WTC11 (cell line): ENCODE data around the gene HPCAL1. TPM values are rescaled to one million over a fixed set of nuclear protein-coding genes. Genes with fewer than 3 reads are reported as not detected.

Experiments used
- ATAC-seq: fragments of 200-7000 bp; cut with Tn5 transposase; 2 replicates; pipeline ENCODE4 v1.10.0; 2021; ENCODE audit warnings: mild to moderate bottlenecking, moderate library complexity
- CTCF ChIA-PET: fragments of 300-600 bp; sonication (Branson Sonifier 250); formaldehyde crosslinking; loops from one replicate; lab custom pipeline; 2021; ENCODE audit warnings: antibody characterized with exemption; lab: Charles Lee
- POLR2A ChIA-PET: fragments of 350-600 bp; sonication (Branson Sonifier 250); formaldehyde crosslinking; loops from one replicate; lab custom pipeline; 2021; ENCODE audit warnings: antibody characterized with exemption; lab: Charles Lee
- DNase-seq: peaks from one replicate; pipeline ENCODE4 v3.0.0; 2021; ENCODE audit warnings: low spot score
- H3K27ac Mint-ChIP-seq: 2 replicates; pipeline ENCODE4 v1.8.0; 2021; ENCODE audit warnings: mixed read lengths
- H3K27me3 Mint-ChIP-seq: 2 replicates; pipeline ENCODE4 v1.8.0; 2021; ENCODE audit warnings: low read depth, mild to moderate bottlenecking, moderate library complexity, mixed read lengths
- H3K36me3 Mint-ChIP-seq: 2 replicates; pipeline ENCODE4 v1.8.0; 2021; ENCODE audit warnings: mixed read lengths
- H3K4me1 Mint-ChIP-seq: 2 replicates; pipeline ENCODE4 v1.8.0; 2022; ENCODE audit warnings: mixed read lengths
- H3K4me3 Mint-ChIP-seq: 2 replicates; pipeline ENCODE4 v1.8.0; 2021; ENCODE audit warnings: mild to moderate bottlenecking, moderate library complexity, mixed read lengths
- H3K9me3 Mint-ChIP-seq: 2 replicates; pipeline ENCODE4 v1.8.0; 2021; ENCODE audit warnings: mixed read lengths
- E2F5 ChIP-seq: sonication (generic); formaldehyde crosslinking; IDR thresholded peaks from 2 replicates; pipeline ENCODE4 v1.8.1; 2022; ENCODE audit warnings: mild to moderate bottlenecking, moderate library complexity, missing genetic modification reagents
- FOXK1 ChIP-seq: sonication (generic); formaldehyde crosslinking; IDR thresholded peaks from 2 replicates; pipeline ENCODE4 v1.8.0; 2022; ENCODE audit warnings: mild to moderate bottlenecking, moderate library complexity, missing genetic modification reagents
- IRF2 ChIP-seq: sonication (generic); formaldehyde crosslinking; IDR thresholded peaks from 2 replicates; pipeline ENCODE4 v1.8.0; 2022; ENCODE audit warnings: low read depth, missing genetic modification reagents, borderline replicate concordance
- JAZF1 ChIP-seq: fragments of 250-450 bp; sonication (Bioruptor Pico); IDR thresholded peaks from 2 replicates; pipeline ENCODE4 v1.9.0; 2021; ENCODE audit warnings: moderate library complexity, mild to moderate bottlenecking, inconsistent platforms
- JUN ChIP-seq: sonication (generic); formaldehyde crosslinking; IDR thresholded peaks from 2 replicates; pipeline ENCODE4 v1.8.0; 2023; ENCODE audit warnings: mild to moderate bottlenecking, missing genetic modification reagents
- MXD4 ChIP-seq: fragments of 250-450 bp; sonication (Bioruptor Pico); IDR thresholded peaks from 2 replicates; pipeline ENCODE4 v1.8.0; 2021; ENCODE audit warnings: mild to moderate bottlenecking, moderate library complexity, borderline replicate concordance
- MYBL2 ChIP-seq: sonication (generic); formaldehyde crosslinking; IDR thresholded peaks from 2 replicates; pipeline ENCODE4 v1.8.1; 2023; ENCODE audit warnings: mild to moderate bottlenecking, moderate library complexity, missing genetic modification reagents
- NFYB ChIP-seq: sonication (generic); formaldehyde crosslinking; conservative IDR thresholded peaks from 2 replicates; pipeline ENCODE4 v1.8.0; 2022; ENCODE audit warnings: low read depth, missing genetic modification reagents
- OVOL2 ChIP-seq: fragments of 250-450 bp; sonication (Bioruptor Pico); IDR thresholded peaks from 2 replicates; pipeline ENCODE4 v1.9.0; 2021; ENCODE audit warnings: mild to moderate bottlenecking, borderline replicate concordance
- SOX15 ChIP-seq: fragments of 250-450 bp; sonication (Bioruptor Pico); IDR thresholded peaks from 2 replicates; pipeline ENCODE4 v1.9.0; 2021; ENCODE audit warnings: mild to moderate bottlenecking
- TEAD1 ChIP-seq: sonication (generic); formaldehyde crosslinking; IDR thresholded peaks from 2 replicates; pipeline ENCODE4 v1.8.0; 2022; ENCODE audit warnings: mild to moderate bottlenecking, missing genetic modification reagents
- TP53 ChIP-seq: sonication (generic); formaldehyde crosslinking; IDR thresholded peaks from 2 replicates; pipeline ENCODE4 v1.8.1; 2023; ENCODE audit warnings: mild to moderate bottlenecking, missing genetic modification reagents
- ZNF138 ChIP-seq: sonication (generic); formaldehyde crosslinking; conservative IDR thresholded peaks from 2 replicates; pipeline ENCODE4 v1.8.1; 2022; ENCODE audit warnings: mild to moderate bottlenecking, moderate library complexity, missing genetic modification reagents
- ZNF512 ChIP-seq: sonication (generic); formaldehyde crosslinking; IDR thresholded peaks from 2 replicates; pipeline ENCODE4 v1.8.1; 2022; ENCODE audit warnings: missing genetic modification reagents, borderline replicate concordance
- total RNA-seq: library from RNA; stranded (reverse); gene quantifications from 3 replicates; pipeline ENCODE4 v1.2.3, GENCODE V29; 2021
- TF ChIP-seq, protein P1 (sequence below): sonication (generic); formaldehyde crosslinking; IDR thresholded peaks from 2 replicates; pipeline ENCODE4 v1.8.1; 2022; ENCODE audit warnings: low read depth, mild to moderate bottlenecking, moderate library complexity, missing genetic modification reagents, borderline replicate concordance
- TF ChIP-seq, protein P2 (sequence below): sonication (generic); formaldehyde crosslinking; IDR thresholded peaks from 2 replicates; pipeline ENCODE4 v1.8.1; 2023; ENCODE audit warnings: mild to moderate bottlenecking, moderate library complexity, missing genetic modification reagents
- TF ChIP-seq, protein P3 (sequence below): fragments of 250-450 bp; sonication (Bioruptor Pico); IDR thresholded peaks from 2 replicates; pipeline ENCODE4 v2.1.2; 2022; ENCODE audit warnings: mild to moderate bottlenecking, moderate library complexity
- TF ChIP-seq, protein P4 (sequence below): fragments of 250-450 bp; sonication (Bioruptor Pico); IDR thresholded peaks from 2 replicates; pipeline ENCODE4 v1.9.0; 2021; ENCODE audit warnings: mild to moderate bottlenecking
- TF ChIP-seq, protein P5 (sequence below): fragments of 250-450 bp; sonication (Bioruptor Pico); IDR thresholded peaks from 2 replicates; pipeline ENCODE4 v1.9.0; 2021; ENCODE audit warnings: mild to moderate bottlenecking, borderline replicate concordance
- TF ChIP-seq, protein P6 (sequence below): sonication (generic); formaldehyde crosslinking; IDR thresholded peaks from 2 replicates; pipeline ENCODE4 v1.8.0; 2022; ENCODE audit warnings: mild to moderate bottlenecking, missing genetic modification reagents

HPCAL1 gene
- total RNA-seq, 1 experiment from 2014 or later, result 11.8 TPM

DNA sequence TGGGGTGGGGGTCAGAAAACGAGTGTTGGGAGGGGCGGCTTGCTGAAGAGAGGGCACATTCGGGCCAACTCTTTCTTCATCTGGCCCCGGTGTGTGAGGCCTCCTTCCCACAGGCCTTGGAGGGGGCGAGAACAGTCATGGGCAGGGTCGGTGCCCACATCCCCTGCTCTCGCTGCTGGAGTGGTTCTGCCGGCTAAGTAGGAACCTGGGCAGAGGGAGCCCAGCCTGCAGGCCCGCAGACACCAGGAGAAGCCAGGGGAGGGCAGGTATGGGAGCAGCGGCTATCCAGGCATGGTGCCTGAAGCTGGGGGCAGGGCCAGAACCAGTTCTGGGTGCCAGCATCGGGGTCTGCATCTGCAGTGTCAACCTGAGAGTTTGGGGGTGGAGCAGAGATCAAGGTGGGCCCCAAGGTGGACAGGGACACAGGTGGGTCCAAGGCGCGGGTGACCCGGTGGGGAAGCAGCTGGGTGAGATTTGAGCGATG, 46.6 kb upstream of the HPCAL1 start:
- Mint-ChIP-seq H3K27ac (no peak overlapping the region), H3K27me3 (no peaks in the 10 kb centered on the region), H3K9me3 (no peaks in the 10 kb centered on the region), H3K4me3 (no peak overlapping the region), H3K36me3 (no peaks in the 10 kb centered on the region), H3K4me1 (peaks cover 6% of the 10 kb centered on the region)
- DNase-seq (peak; percentile 0), ATAC-seq (no peak)
- ChIA-PET POLR2A (no interaction called here), CTCF (interaction anchor here (0.6 to 0.8 kb wide), 2 partner anchors 12 to 152 kb away, joined by 3 to 4 read pairs; no protein-coding TSS in a partner anchor)
- TF ChIP-seq MYBL2 (CRISPR knock-in tag) (no peak), OVOL2 (no peak), NFYB (CRISPR knock-in tag) (no peak)

- peaks cover 7% of the 10 kb centered on the region for H3K4me1 Mint-ChIP-seq
- peak overlapping the region; percentile 20; the same call in 1 of the 2 replicates for H3K27ac Mint-ChIP-seq
- no peak overlapping the region for H3K4me3 Mint-ChIP-seq
- H3K27me3 Mint-ChIP-seq, result no peaks in the 10 kb centered on the region
- ChIA-PET CTCF (interaction anchor here (0.8 to 1.1 kb wide), 2 partner anchors 11 to 17 kb away, joined by 3 read pairs; no protein-coding TSS in a partner anchor), POLR2A (no interaction called here)
- ATAC-seq (no peak), DNase-seq (peak; percentile 8)
- H3K9me3 Mint-ChIP-seq, result no peaks in the 10 kb centered on the region
- H3K36me3 Mint-ChIP-seq, result no peaks in the 10 kb centered on the region
- TF ChIP-seq, protein P1, sequence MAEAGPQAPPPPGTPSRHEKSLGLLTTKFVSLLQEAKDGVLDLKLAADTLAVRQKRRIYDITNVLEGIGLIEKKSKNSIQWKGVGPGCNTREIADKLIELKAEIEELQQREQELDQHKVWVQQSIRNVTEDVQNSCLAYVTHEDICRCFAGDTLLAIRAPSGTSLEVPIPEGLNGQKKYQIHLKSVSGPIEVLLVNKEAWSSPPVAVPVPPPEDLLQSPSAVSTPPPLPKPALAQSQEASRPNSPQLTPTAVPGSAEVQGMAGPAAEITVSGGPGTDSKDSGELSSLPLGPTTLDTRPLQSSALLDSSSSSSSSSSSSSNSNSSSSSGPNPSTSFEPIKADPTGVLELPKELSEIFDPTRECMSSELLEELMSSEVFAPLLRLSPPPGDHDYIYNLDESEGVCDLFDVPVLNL (CRISPR knock-in tag), result no peak
- TF ChIP-seq, protein P2, sequence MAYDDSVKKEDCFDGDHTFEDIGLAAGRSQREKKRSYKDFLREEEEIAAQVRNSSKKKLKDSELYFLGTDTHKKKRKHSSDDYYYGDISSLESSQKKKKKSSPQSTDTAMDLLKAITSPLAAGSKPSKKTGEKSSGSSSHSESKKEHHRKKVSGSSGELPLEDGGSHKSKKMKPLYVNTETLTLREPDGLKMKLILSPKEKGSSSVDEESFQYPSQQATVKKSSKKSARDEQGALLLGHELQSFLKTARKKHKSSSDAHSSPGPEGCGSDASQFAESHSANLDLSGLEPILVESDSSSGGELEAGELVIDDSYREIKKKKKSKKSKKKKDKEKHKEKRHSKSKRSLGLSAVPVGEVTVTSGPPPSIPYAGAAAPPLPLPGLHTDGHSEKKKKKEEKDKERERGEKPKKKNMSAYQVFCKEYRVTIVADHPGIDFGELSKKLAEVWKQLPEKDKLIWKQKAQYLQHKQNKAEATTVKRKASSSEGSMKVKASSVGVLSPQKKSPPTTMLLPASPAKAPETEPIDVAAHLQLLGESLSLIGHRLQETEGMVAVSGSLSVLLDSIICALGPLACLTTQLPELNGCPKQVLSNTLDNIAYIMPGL (CRISPR knock-in tag), result no peak
- TF ChIP-seq TP53 (CRISPR knock-in tag) (no peak), FOXK1 (CRISPR knock-in tag) (no peak), JAZF1 (CRISPR knock-in tag) (no peak), IRF2 (no peak), SOX15 (CRISPR knock-in tag) (no peak), MXD4 (CRISPR knock-in tag) (no peak), E2F5 (CRISPR knock-in tag) (no peak), ZNF512 (CRISPR knock-in tag) (no peak), JUN (CRISPR knock-in tag) (no peak), NFYB (CRISPR knock-in tag) (no peak), TEAD1 (CRISPR knock-in tag) (no peak), ZNF138 (CRISPR knock-in tag) (no peak)
- TF ChIP-seq, protein P3, sequence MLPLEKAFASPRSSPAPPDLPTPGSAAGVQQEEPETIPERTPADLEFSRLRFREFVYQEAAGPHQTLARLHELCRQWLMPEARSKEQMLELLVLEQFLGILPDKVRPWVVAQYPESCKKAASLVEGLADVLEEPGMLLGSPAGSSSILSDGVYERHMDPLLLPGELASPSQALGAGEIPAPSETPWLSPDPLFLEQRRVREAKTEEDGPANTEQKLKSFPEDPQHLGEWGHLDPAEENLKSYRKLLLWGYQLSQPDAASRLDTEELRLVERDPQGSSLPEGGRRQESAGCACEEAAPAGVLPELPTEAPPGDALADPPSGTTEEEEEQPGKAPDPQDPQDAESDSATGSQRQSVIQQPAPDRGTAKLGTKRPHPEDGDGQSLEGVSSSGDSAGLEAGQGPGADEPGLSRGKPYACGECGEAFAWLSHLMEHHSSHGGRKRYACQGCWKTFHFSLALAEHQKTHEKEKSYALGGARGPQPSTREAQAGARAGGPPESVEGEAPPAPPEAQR, result no peak
- TF ChIP-seq, protein P4, sequence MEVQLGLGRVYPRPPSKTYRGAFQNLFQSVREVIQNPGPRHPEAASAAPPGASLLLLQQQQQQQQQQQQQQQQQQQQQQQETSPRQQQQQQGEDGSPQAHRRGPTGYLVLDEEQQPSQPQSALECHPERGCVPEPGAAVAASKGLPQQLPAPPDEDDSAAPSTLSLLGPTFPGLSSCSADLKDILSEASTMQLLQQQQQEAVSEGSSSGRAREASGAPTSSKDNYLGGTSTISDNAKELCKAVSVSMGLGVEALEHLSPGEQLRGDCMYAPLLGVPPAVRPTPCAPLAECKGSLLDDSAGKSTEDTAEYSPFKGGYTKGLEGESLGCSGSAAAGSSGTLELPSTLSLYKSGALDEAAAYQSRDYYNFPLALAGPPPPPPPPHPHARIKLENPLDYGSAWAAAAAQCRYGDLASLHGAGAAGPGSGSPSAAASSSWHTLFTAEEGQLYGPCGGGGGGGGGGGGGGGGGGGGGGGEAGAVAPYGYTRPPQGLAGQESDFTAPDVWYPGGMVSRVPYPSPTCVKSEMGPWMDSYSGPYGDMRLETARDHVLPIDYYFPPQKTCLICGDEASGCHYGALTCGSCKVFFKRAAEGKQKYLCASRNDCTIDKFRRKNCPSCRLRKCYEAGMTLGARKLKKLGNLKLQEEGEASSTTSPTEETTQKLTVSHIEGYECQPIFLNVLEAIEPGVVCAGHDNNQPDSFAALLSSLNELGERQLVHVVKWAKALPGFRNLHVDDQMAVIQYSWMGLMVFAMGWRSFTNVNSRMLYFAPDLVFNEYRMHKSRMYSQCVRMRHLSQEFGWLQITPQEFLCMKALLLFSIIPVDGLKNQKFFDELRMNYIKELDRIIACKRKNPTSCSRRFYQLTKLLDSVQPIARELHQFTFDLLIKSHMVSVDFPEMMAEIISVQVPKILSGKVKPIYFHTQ (CRISPR knock-in tag), result no peak
- TF ChIP-seq, protein P5, sequence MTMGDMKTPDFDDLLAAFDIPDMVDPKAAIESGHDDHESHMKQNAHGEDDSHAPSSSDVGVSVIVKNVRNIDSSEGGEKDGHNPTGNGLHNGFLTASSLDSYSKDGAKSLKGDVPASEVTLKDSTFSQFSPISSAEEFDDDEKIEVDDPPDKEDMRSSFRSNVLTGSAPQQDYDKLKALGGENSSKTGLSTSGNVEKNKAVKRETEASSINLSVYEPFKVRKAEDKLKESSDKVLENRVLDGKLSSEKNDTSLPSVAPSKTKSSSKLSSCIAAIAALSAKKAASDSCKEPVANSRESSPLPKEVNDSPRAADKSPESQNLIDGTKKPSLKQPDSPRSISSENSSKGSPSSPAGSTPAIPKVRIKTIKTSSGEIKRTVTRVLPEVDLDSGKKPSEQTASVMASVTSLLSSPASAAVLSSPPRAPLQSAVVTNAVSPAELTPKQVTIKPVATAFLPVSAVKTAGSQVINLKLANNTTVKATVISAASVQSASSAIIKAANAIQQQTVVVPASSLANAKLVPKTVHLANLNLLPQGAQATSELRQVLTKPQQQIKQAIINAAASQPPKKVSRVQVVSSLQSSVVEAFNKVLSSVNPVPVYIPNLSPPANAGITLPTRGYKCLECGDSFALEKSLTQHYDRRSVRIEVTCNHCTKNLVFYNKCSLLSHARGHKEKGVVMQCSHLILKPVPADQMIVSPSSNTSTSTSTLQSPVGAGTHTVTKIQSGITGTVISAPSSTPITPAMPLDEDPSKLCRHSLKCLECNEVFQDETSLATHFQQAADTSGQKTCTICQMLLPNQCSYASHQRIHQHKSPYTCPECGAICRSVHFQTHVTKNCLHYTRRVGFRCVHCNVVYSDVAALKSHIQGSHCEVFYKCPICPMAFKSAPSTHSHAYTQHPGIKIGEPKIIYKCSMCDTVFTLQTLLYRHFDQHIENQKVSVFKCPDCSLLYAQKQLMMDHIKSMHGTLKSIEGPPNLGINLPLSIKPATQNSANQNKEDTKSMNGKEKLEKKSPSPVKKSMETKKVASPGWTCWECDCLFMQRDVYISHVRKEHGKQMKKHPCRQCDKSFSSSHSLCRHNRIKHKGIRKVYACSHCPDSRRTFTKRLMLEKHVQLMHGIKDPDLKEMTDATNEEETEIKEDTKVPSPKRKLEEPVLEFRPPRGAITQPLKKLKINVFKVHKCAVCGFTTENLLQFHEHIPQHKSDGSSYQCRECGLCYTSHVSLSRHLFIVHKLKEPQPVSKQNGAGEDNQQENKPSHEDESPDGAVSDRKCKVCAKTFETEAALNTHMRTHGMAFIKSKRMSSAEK (CRISPR knock-in tag), result no peak
- TF ChIP-seq, protein P6, sequence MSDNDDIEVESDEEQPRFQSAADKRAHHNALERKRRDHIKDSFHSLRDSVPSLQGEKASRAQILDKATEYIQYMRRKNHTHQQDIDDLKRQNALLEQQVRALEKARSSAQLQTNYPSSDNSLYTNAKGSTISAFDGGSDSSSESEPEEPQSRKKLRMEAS (CRISPR knock-in tag), result no peak
These were observed 46.1 kb upstream of the HPCAL1 start for GRCh38 chr2:10256515-10257031.
